Skeletal muscle tissue (tissue), 2 donors: Measurements from ENCODE around the gene KIF21B. TPM values are rescaled to one million over a fixed set of nuclear protein-coding genes. Genes with fewer than 3 reads are reported as not detected.

Experiments
- small RNA-seq: library from RNA; depleted of rRNA; stranded (forward); fragments of <200 nt; gene quantifications from one replicate; pipeline ENCODE3, GENCODE V24; 2014
- total RNA-seq: library from RNA; depleted of rRNA; stranded (reverse); fragments of >200 nt; gene quantifications from one replicate; pipeline ENCODE4 v1.2.3, GENCODE V29; 2014

KIF21B gene
- total RNA-seq, 1 donor from 2014 or later: 1.0 TPM

Small RNAs within 50 kb of the gene (small RNA-seq; reads per million reads assigned to genes)
- gene RNU6-704P: not detected

Other genes starting within 250 kb of the KIF21B start
- not detected for gene GPR25, start 150.7 kb downstream of the KIF21B start, total RNA-seq
- gene INAVA, start 128.8 kb downstream of the KIF21B start, total RNA-seq: 0.52 TPM
- gene CACNA1S, start 88.7 kb upstream of the KIF21B start, total RNA-seq: 43.3 TPM
- not detected for gene ASCL5, start 103.5 kb upstream of the KIF21B start, total RNA-seq
- 50.1 TPM for gene TMEM9, start 130.8 kb upstream of the KIF21B start, total RNA-seq
- 0.52 TPM for gene IGFN1, start 167.1 kb upstream of the KIF21B start, total RNA-seq